GM12878 (cell line): ENCODE data around the gene CAMK2D. TPM values are rescaled to one million over a fixed set of nuclear protein-coding genes. Genes with fewer than 3 reads are reported as not detected.

ENCODE experiments used
- ASH2L ChIP-seq: fragments of 300-600, 200-600 bp; sonication (generic); IDR thresholded peaks from 2 replicates; pipeline ENCODE4 v1.6.1; 2017; ENCODE audit warnings: low read depth, mild to moderate bottlenecking, borderline replicate concordance
- ATF2 ChIP-seq: IDR thresholded peaks from 2 replicates; pipeline ENCODE4 v1.6.1; 2012; ENCODE audit warnings: low read length, inconsistent platforms
- BCL11A ChIP-seq: IDR thresholded peaks from 2 replicates; pipeline ENCODE4 v1.6.1; 2011; ENCODE audit warnings: low read depth, low read length
- BRCA1 ChIP-seq: IDR thresholded peaks from 2 replicates; pipeline ENCODE4 v1.6.1; 2011; ENCODE audit warnings: low read depth, low read length, improper control_type of control experiment
- CEBPB ChIP-seq, 2 experiments: fragments of 150-350 bp in 1 of 2; IDR thresholded peaks; 2 replicates each; pipeline ENCODE4 v1.6.1; 2012 to 2014; ENCODE audit warnings: low read depth in 2 of 2, low read length in 2 of 2, borderline replicate concordance in 1 of 2, inconsistent platforms in 1 of 2
- E2F8 ChIP-seq: fragments of 450-650 bp; IDR thresholded peaks from 2 replicates; pipeline ENCODE4 v1.6.1; 2018; ENCODE audit warnings: mild to moderate bottlenecking, low read depth, moderate library complexity; ENCODE audit not compliant: partially characterized antibody
- ESRRA ChIP-seq: IDR thresholded peaks from 2 replicates; pipeline ENCODE4 v1.6.1; 2012; ENCODE audit warnings: mild to moderate bottlenecking, low read length, improper control_type of control experiment
- HDAC2 ChIP-seq: fragments of 200-600 bp; sonication (generic); IDR thresholded peaks from 2 replicates; pipeline ENCODE4 v1.6.1; 2017
- IKZF1 ChIP-seq: fragments of 450-650 bp; conservative IDR thresholded peaks from 2 replicates; pipeline ENCODE4 v1.6.1; 2017; ENCODE audit warnings: antibody characterized with exemption, mild to moderate bottlenecking
- MXI1 ChIP-seq: fragments of 150-350 bp; IDR thresholded peaks from 2 replicates; pipeline ENCODE4 v1.6.1; 2011; ENCODE audit warnings: low read depth, mild to moderate bottlenecking, inconsistent platforms, low read length, improper control_type of control experiment
- NKRF ChIP-seq: fragments of 450-650 bp; conservative IDR thresholded peaks from 2 replicates; pipeline ENCODE4 v1.6.1; 2017; ENCODE audit warnings: mild to moderate bottlenecking, moderate library complexity
- NR2C2 ChIP-seq: IDR thresholded peaks from 2 replicates; pipeline ENCODE4 v1.6.1; 2011; ENCODE audit warnings: borderline replicate concordance, low read depth; ENCODE audit not compliant: control insufficient read depth, insufficient read length
- NRF1 ChIP-seq: conservative IDR thresholded peaks from 2 replicates; pipeline ENCODE4 v1.6.1; 2011; ENCODE audit warnings: mild to moderate bottlenecking, low read depth, low read length, improper control_type of control experiment
- RCOR1 ChIP-seq: conservative IDR thresholded peaks from 2 replicates; pipeline ENCODE4 v1.6.1; 2012; ENCODE audit warnings: low read depth, low read length, improper control_type of control experiment
- RELB ChIP-seq: fragments of 450-650 bp; IDR thresholded peaks from 2 replicates; pipeline ENCODE4 v1.6.1; 2017; ENCODE audit warnings: low read depth, mild to moderate bottlenecking, moderate library complexity
- SMARCA5 ChIP-seq: fragments of 450-650 bp; IDR thresholded peaks from 2 replicates; pipeline ENCODE4 v1.6.1; 2017; ENCODE audit warnings: mild to moderate bottlenecking
- STAT3 ChIP-seq: IDR thresholded peaks from 2 replicates; pipeline ENCODE4 v1.6.1; 2011; ENCODE audit warnings: low read depth, low read length, improper control_type of control experiment
- SUZ12 ChIP-seq: fragments of 200-600 bp; sonication (generic); IDR thresholded peaks from one replicate; pipeline ENCODE4 v1.6.1; 2018; ENCODE audit warnings: antibody characterized with exemption, mild to moderate bottlenecking; ENCODE audit not compliant: unreplicated experiment
- TCF12 ChIP-seq: IDR thresholded peaks from 2 replicates; pipeline ENCODE4 v1.6.1; 2011; ENCODE audit warnings: low read depth, mild to moderate bottlenecking, low read length
- TCF3 ChIP-seq: IDR thresholded peaks from 2 replicates; pipeline ENCODE4 v1.6.1; 2012; ENCODE audit warnings: low read depth, mild to moderate bottlenecking, low read length, borderline replicate concordance; ENCODE audit not compliant: insufficient read depth
- ZBED1 ChIP-seq: IDR thresholded peaks from 2 replicates; pipeline ENCODE4 v1.6.1; 2016; ENCODE audit warnings: borderline replicate concordance
- ZNF207 ChIP-seq: fragments of 450-650 bp; IDR thresholded peaks from 2 replicates; pipeline ENCODE4 v1.6.1; 2014; ENCODE audit warnings: antibody characterized with exemption, mild to moderate bottlenecking, borderline replicate concordance
- polyA plus RNA-seq, 11 experiments: library from polyadenylated mRNA; depleted of rRNA in 4 of 11; unstranded in 6 of 11; stranded (reverse) in 5 of 11; fragments of >200 nt; fragmentation: Nextera tagmentation in 4 of 11; fragmentation: Illumina TruSeq in 1 of 11; extraction: Ambion mirVana in 4 of 11; extraction: Trizol in 1 of 11; gene quantifications; 1 replicate in 1 of 11; 2 replicates in 10 of 11; pipeline versions ENCODE4 v1.2.1 to v1.2.3, GENCODE V29; 2011 to 2016; ENCODE audit warnings: inconsistent platforms in 2 of 11, missing spikeins in 2 of 11, low read depth in 1 of 11
- total RNA-seq, 4 experiments: library from RNA; depleted of rRNA in 3 of 4; stranded (reverse); fragments of >200 nt in 3 of 4; fragmentation: Illumina TruSeq in 1 of 4; extraction: Trizol in 1 of 4; gene quantifications; 2 replicates each; pipeline versions ENCODE4 v1.2.1 to v1.2.3, GENCODE V29; 2013 to 2021

CAMK2D gene
- total and polyA plus RNA-seq, 10 of the 15 experiments (the other 5 are each of a cell fraction or from before 2014, with no cell fraction given), result 6.9 to 88.5 (median 12.9) TPM

- peak; percentile 99 for TF ChIP-seq ATF2
- TF ChIP-seq BCL11A, result peak; percentile 27; the same call in 1 of the 2 replicates
- TF ChIP-seq CEBPB (IDR thresholded peaks at IDR 0.05; ENCODE audit: borderline replicate concordance in 1 of 2, low read depth in 2 of 2, low read length in 2 of 2), result no peak
- TF ChIP-seq TCF12, result 0 out of 2 replicates have a peak, but pooled peaks have one; percentile 34
- peak; percentile 68 for TF ChIP-seq BRCA1
- TF ChIP-seq NRF1, result no peak
- peak; percentile 38 for TF ChIP-seq SMARCA5
- TF ChIP-seq RCOR1, result peak; percentile 41; the same call in 1 of the 2 replicates
- no peak; the same call in 1 of the 2 replicates for TF ChIP-seq ASH2L
- 0 out of 2 replicates have a peak, but pooled peaks have one; percentile 22 for TF ChIP-seq ZNF207
- no peak for TF ChIP-seq HDAC2
- TF ChIP-seq MXI1, result peak; percentile 78; the same call in 1 of the 2 replicates
- TF ChIP-seq IKZF1, result peak; percentile 93
- TF ChIP-seq STAT3, result 0 out of 2 replicates have a peak, but pooled peaks have one; percentile 20
- no peak for TF ChIP-seq E2F8
- peak; percentile 82 for TF ChIP-seq RELB
- 0 out of 2 replicates have a peak, but pooled peaks have one; percentile 31 for TF ChIP-seq TCF3
- TF ChIP-seq ZBED1, result peak; percentile 96
- TF ChIP-seq SUZ12, result no peak
- peak; percentile 69 for TF ChIP-seq NKRF
- peak; percentile 73; the same call in 1 of the 2 replicates for TF ChIP-seq ESRRA
- TF ChIP-seq NR2C2, result no peak
These were observed 869 bp upstream of the CAMK2D start (continued) for GRCh38 chr4:113762186-113763028.
